Cardiac fibroblast (primary cell): ENCODE measurements around the gene C1R.

Experiments
- DNase-seq, 2 donors: peaks; one replicate each; pipeline versions ENCODE4 v3.0.0 to v3.0.0-alpha.2; 2010; ENCODE audit warnings: low read depth in 2 of 2
- H3K4me3 ChIP-seq, 2 donors: replicated peaks in 1 of 2; 1 replicate in 1 of 2; 2 replicates in 1 of 2; pipeline ENCODE4 v1.5.1; 2011; ENCODE audit warnings: low read depth in 2 of 2, low read length in 2 of 2, mild to moderate bottlenecking in 2 of 2, moderate library complexity in 1 of 2
- CTCF ChIP-seq: IDR thresholded peaks from one replicate; pipeline ENCODE4 v1.5.1; 2011; ENCODE audit warnings: low read depth, mild to moderate bottlenecking, low read length, inconsistent platforms

Gene C1R

GRCh38 chr12:7079826-7080125 lies 12.5 kb downstream of the C1R start:
- TF ChIP-seq CTCF = no peak
- DNase-seq = peak; percentile 50 to 78
- no peak overlapping the region for H3K4me3 ChIP-seq

DNA sequence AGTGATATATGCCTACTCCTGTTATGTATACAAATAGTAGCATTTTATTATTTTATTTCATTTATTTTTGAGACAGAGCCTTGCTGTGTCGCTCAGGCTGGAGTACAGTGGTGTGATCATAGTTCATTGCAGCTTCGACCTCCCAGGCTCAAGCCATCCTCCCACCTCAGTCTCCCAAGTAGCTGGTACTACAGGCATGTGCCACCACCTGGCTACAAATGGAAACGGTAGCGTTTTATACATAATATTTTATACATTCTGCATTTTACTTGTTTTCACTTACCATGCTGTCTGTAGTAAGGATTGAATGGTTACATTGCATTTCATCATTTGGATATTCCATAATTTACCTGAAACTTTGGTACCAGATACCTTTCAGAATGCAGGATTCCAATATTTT lies 14.1 kb downstream of the C1R start:
- no peak overlapping the region for H3K4me3 ChIP-seq
- TF ChIP-seq CTCF = no peak
- no peak for DNase-seq

GRCh38 chr12:7076493-7076892 lies 15.8 kb downstream of the C1R start:
- no peak overlapping the region for H3K4me3 ChIP-seq
- TF ChIP-seq CTCF = no peak
- DNase-seq = no peak

GRCh38 chr12:7075939-7076338 lies 16.3 kb downstream of the C1R start:
- H3K4me3 ChIP-seq = no peak overlapping the region
- no peak for TF ChIP-seq CTCF
- DNase-seq = peak; percentile 57 to 73

- H3K4me3 ChIP-seq = no peak overlapping the region
- DNase-seq = no peak
- no peak for TF ChIP-seq CTCF
These were observed 16.7 kb downstream of the C1R start for GRCh38 chr12:7075518-7075917.

DNA sequence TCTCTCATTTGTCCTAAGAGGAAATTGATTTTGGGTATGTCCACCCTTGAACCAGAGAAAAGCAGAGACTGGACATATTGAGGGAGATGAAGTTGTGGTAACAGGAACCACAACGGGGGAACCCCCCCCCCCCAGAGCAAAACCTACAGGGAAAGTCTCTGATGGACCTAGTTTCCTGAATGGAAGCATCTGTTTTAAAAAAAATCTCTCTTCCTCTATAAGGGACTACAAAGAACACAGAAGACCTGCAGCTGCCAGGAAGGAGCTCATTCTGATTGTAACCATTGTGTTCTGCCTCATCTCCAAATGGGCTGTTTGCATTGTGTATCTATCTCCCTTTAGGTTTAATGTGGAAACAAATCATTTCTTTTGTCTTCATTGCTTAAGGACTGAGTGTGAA lies 18.3 kb downstream of the C1R start:
- no peak for TF ChIP-seq CTCF
- H3K4me3 ChIP-seq = no peak overlapping the region
- no peak for DNase-seq

DNA sequence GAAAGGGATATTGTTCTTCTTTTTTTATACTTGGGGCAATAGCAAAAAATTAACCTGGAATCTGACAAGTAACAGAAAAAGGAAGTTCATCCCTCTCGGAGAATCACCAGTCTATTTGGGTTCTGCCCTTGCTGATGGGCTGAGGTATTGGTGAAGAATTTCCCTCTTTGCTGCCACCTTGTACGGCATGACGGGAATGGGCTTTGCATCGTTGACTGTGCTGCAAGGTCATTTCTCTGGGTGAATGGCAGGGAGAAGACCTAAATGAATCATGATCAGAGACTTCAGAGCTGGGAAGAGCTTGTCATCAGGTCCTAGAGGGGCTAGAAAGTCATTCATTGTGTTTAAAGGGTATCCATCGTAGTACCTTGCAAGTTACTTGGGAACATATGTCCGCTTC lies 19.7 kb downstream of the C1R start:
- no peak overlapping the region for H3K4me3 ChIP-seq
- TF ChIP-seq CTCF = no peak
- DNase-seq = no peak
